Neuronal stem cell (in vitro differentiated cells): ENCODE measurements around the gene SPACA4.
A peak's percentile ranks its signal among the peaks of the same experiment; 100 is the strongest.

ENCODE experiments used
- DNase-seq: peaks from one replicate; pipeline ENCODE4 v3.0.0-alpha.2; 2013; ENCODE audit warnings: low spot score
- H2AFZ ChIP-seq: one replicate; pipeline ENCODE4 v1.6.1; 2013; ENCODE audit warnings: mild to moderate bottlenecking, low read length, inconsistent platforms
- H2AK5ac ChIP-seq: 2 replicates; pipeline ENCODE4 v1.6.1; 2013; ENCODE audit warnings: low read depth, mild to moderate bottlenecking, inconsistent platforms, low read length, moderate library complexity, mixed read lengths
- H2BK120ac ChIP-seq: 2 replicates; pipeline ENCODE4 v1.6.1; 2013; ENCODE audit warnings: low read depth, mild to moderate bottlenecking, inconsistent platforms, low read length, moderate library complexity, mixed read lengths
- H2BK12ac ChIP-seq: one replicate; pipeline ENCODE4 v1.6.1; 2013; ENCODE audit warnings: low read length, inconsistent platforms
- H2BK15ac ChIP-seq: 2 replicates; pipeline ENCODE4 v1.6.1; 2013; ENCODE audit warnings: mild to moderate bottlenecking, low read length, inconsistent platforms, mixed read lengths
- H2BK5ac ChIP-seq: one replicate; pipeline ENCODE4 v1.6.1; 2013; ENCODE audit warnings: inconsistent platforms, mild to moderate bottlenecking, low read length, moderate library complexity
- H3K14ac ChIP-seq: one replicate; pipeline ENCODE4 v1.6.1; 2013; ENCODE audit warnings: low read length, inconsistent platforms
- H3K18ac ChIP-seq: 2 replicates; pipeline ENCODE4 v1.6.1; 2013; ENCODE audit warnings: low read length, inconsistent platforms
- H3K23ac ChIP-seq: 2 replicates; pipeline ENCODE4 v1.6.1; 2013; ENCODE audit warnings: low read depth, mild to moderate bottlenecking, mixed read lengths, low read length, inconsistent platforms; ENCODE audit not compliant: poor library complexity
- H3K27ac ChIP-seq: replicated peaks from 3 replicates; pipeline ENCODE4 v1.5.1; 2013; ENCODE audit warnings: low read length, inconsistent platforms
- H3K27me3 ChIP-seq, 3 experiments: 2 replicates each; pipeline ENCODE4 v1.6.1; 2013; ENCODE audit warnings: low read length in 3 of 3, mild to moderate bottlenecking in 2 of 3, inconsistent platforms in 1 of 3, low read depth in 1 of 3, mixed read lengths in 1 of 3, moderate library complexity in 1 of 3; ENCODE audit not compliant: control insufficient read depth in 3 of 3, insufficient read depth in 3 of 3
- H3K36me3 ChIP-seq, 2 donors: replicated peaks in 1 of 2; 2 replicates each; pipeline ENCODE4 v1.6.1; 2013; ENCODE audit warnings: low read length in 2 of 2; ENCODE audit not compliant: control insufficient read depth in 2 of 2, insufficient read depth in 2 of 2
- H3K4ac ChIP-seq: 2 replicates; pipeline ENCODE4 v1.6.1; 2013; ENCODE audit warnings: inconsistent platforms, mild to moderate bottlenecking, low read length, moderate library complexity
- H3K4me1 ChIP-seq, 2 donors: 1 replicate in 1 of 2; 2 replicates in 1 of 2; pipeline ENCODE4 v1.6.1; 2013; ENCODE audit warnings: low read length in 2 of 2, low read depth in 1 of 2; ENCODE audit not compliant: control insufficient read depth in 2 of 2, insufficient read depth in 1 of 2
- H3K4me2 ChIP-seq: one replicate; pipeline ENCODE4 v1.6.1; 2013; ENCODE audit warnings: mild to moderate bottlenecking, low read length, inconsistent platforms; ENCODE audit not compliant: insufficient read depth, poor library complexity, severe bottlenecking
- H3K4me3 ChIP-seq, 2 donors: 2 replicates each; pipeline ENCODE4 v1.5.1; 2013; ENCODE audit warnings: low read length in 2 of 2, mild to moderate bottlenecking in 2 of 2, inconsistent platforms in 1 of 2, moderate library complexity in 1 of 2
- H3K79me1 ChIP-seq: one replicate; pipeline ENCODE4 v1.6.1; 2013; ENCODE audit warnings: low read depth, mild to moderate bottlenecking, inconsistent platforms, low read length, moderate library complexity
- H3K9ac ChIP-seq: one replicate; pipeline ENCODE4 v1.6.1; 2013; ENCODE audit warnings: mild to moderate bottlenecking, low read depth, low read length, inconsistent platforms; ENCODE audit not compliant: poor library complexity
- H3K9me3 ChIP-seq, 2 donors: replicated peaks in 1 of 2; 2 replicates each; pipeline versions ENCODE3 to v1.6.1; 2013; ENCODE audit warnings: low read length in 2 of 2, mild to moderate bottlenecking in 2 of 2, inconsistent platforms in 1 of 2, low read depth in 1 of 2, mixed read lengths in 1 of 2, moderate library complexity in 1 of 2; ENCODE audit not compliant: control insufficient read depth in 2 of 2, insufficient read depth in 1 of 2
- H4K8ac ChIP-seq: one replicate; pipeline ENCODE4 v1.6.1; 2013; ENCODE audit warnings: low read depth, mild to moderate bottlenecking, inconsistent platforms, low read length, moderate library complexity
- H4K91ac ChIP-seq: one replicate; pipeline ENCODE4 v1.6.1; 2013; ENCODE audit warnings: low read length, low read depth, mild to moderate bottlenecking, inconsistent platforms; ENCODE audit not compliant: poor library complexity
- WGBS, 2 donors: extraction: QIAGEN DNeasy Blood & Tissue Kit; methylation state at CpG; one replicate each; pipeline ENCODE4 v1.1.7; 2013; ENCODE audit warnings: missing lambda C conversion rate in 2 of 2, mixed read lengths in 1 of 2; ENCODE audit not compliant: insufficient read length in 2 of 2, insufficient replicate concordance in 1 of 2; ENCODE audit errors: extremely low coverage in 2 of 2; 5-methylcytosine and 5-hydroxymethylcytosine counted together

SPACA4 gene

DNA sequence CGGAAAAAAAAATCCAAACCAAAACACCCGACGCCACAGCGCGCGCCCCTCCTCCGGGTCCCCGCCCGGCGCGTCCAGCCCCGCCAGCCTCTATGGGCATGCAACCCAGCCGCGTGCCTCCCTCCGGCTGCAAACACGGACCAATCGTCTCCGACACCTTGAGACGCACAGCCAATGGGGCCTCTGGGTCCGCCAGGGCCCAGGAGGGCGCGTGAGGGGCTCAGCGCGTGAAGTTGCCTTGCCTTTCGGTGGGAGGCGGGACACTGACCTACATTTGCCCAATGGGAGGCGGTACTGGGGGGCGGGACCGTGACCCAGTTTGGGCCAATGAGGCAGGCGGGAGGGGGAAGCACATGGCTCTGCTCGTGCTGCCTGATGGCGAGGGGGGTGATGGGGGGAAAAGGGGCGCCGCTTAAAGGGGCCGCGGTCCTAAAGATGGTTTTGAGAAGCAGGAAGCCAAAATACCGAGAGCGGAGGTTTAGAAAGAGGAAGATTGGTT is 31.0 kb downstream of the SPACA4 start:
- H4K91ac ChIP-seq = no peak overlapping the region
- H3K4me2 ChIP-seq = peak overlapping the region; percentile 97
- peak; percentile 99 for DNase-seq
- no CpG with 5 or more reads among the region's 38 CpGs for WGBS, 2 donors
- no peak overlapping the region for H3K14ac ChIP-seq
- H3K27me3 ChIP-seq = peaks cover 0 to 4% (median 0%) of the 10 kb centered on the region in 3 experiments
- H3K9ac ChIP-seq = no peak overlapping the region
- no peak overlapping the region for H2BK120ac ChIP-seq
- no peak overlapping the region for H4K8ac ChIP-seq
- H2AFZ ChIP-seq = peak overlapping the region; percentile 77
- H3K36me3 ChIP-seq = peaks cover 5 to 9% of the 10 kb centered on the region in 2 donors
- no peak overlapping the region for H2BK12ac ChIP-seq
- H3K4me3 ChIP-seq = peak overlapping the region; percentile 71
- no peak overlapping the region for H2BK5ac ChIP-seq
- peaks cover 20 to 36% of the 10 kb centered on the region in 2 donors for H3K4me1 ChIP-seq
- H3K9me3 ChIP-seq = peaks cover 0 to 3% of the 10 kb centered on the region in 2 donors
- peak overlapping the region; percentile 89 for H3K27ac ChIP-seq
- no peak overlapping the region for H2AK5ac ChIP-seq
- H3K18ac ChIP-seq = no peak overlapping the region
- no peaks in the 10 kb centered on the region for H3K79me1 ChIP-seq
- no peak overlapping the region for H3K4ac ChIP-seq
- no peak overlapping the region for H2BK15ac ChIP-seq
- H3K23ac ChIP-seq = peak overlapping the region; percentile 3

GRCh38 chr19:48637948-48638830 is 31.6 kb downstream of the SPACA4 start:
- H3K14ac ChIP-seq = no peak overlapping the region
- H3K27ac ChIP-seq = peak overlapping the region; percentile 89
- H4K8ac ChIP-seq = no peak overlapping the region
- H4K91ac ChIP-seq = no peak overlapping the region
- H2BK15ac ChIP-seq = peak overlapping the region; percentile 80
- H2BK5ac ChIP-seq = no peak overlapping the region
- WGBS, 2 donors = no CpG with 5 or more reads among the region's 29 CpGs
- H3K27me3 ChIP-seq = peaks cover 0 to 4% (median 0%) of the 10 kb centered on the region in 3 experiments
- peak overlapping the region; percentile 48 for H2BK12ac ChIP-seq
- peak overlapping the region; percentile 77 for H2AFZ ChIP-seq
- H3K4ac ChIP-seq = no peak overlapping the region
- peak overlapping the region; percentile 71 for H3K4me3 ChIP-seq
- H3K9me3 ChIP-seq = peaks cover 0 to 3% of the 10 kb centered on the region in 2 donors
- peak overlapping the region; percentile 62 for H2AK5ac ChIP-seq
- no peak overlapping the region for H2BK120ac ChIP-seq
- H3K79me1 ChIP-seq = no peaks in the 10 kb centered on the region
- H3K18ac ChIP-seq = peak overlapping the region; percentile 93
- H3K36me3 ChIP-seq = peaks cover under 1 to 7% of the 10 kb centered on the region in 2 donors
- H3K23ac ChIP-seq = no peak overlapping the region
- peak; percentile 90 for DNase-seq
- H3K4me1 ChIP-seq = peaks cover 20 to 29% of the 10 kb centered on the region in 2 donors
- peak overlapping the region; percentile 46 for H3K9ac ChIP-seq
- H3K4me2 ChIP-seq = peak overlapping the region; percentile 97

DNA sequence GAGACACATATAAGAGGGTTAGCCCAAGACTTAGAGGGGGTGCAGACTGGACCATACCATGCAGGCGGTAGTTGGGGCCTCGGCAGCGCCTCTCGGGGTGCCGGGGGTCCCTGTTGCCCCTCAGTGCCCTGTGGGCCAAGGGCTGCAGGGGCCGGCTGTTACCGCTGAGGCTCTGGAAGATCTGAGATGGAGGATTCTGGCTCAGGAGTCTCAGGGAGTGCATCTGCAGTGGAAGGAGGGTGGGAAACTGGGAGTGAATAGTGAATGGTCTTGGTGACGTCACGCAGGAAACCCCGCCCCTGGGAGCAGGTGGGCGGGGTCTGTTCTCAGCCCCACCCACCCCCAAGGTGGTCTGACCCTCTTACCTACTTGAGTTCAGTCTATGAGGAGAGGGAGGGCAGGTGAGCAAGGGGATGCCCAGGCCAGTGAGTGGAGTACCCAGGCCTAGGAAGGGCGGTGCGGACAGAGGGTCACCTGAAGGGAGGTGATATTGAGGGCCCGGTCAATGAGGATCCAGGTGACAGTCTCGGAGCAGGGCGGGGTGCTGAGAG is 32.4 kb downstream of the SPACA4 start:
- H2BK120ac ChIP-seq = peak overlapping the region; percentile 65
- H3K14ac ChIP-seq = no peak overlapping the region
- peaks cover 0 to 4% of the 10 kb centered on the region in 2 donors for H3K36me3 ChIP-seq
- H3K4me3 ChIP-seq = peak overlapping the region in 1 of 2 donors; percentile 71
- H3K27me3 ChIP-seq = peaks cover 0 to 4% (median 0%) of the 10 kb centered on the region in 3 experiments
- H3K4me1 ChIP-seq = peaks cover 16 to 26% of the 10 kb centered on the region in 2 donors
- H4K91ac ChIP-seq = no peak overlapping the region
- no peak overlapping the region for H3K4ac ChIP-seq
- peak overlapping the region; percentile 53 for H3K18ac ChIP-seq
- H2AK5ac ChIP-seq = peak overlapping the region; percentile 62
- DNase-seq = no peak
- H3K27ac ChIP-seq = peak overlapping the region; percentile 59
- H3K23ac ChIP-seq = no peak overlapping the region
- peak overlapping the region; percentile 19 for H2BK15ac ChIP-seq
- H2BK12ac ChIP-seq = peak overlapping the region; percentile 78
- peaks cover 0 to 3% of the 10 kb centered on the region in 2 donors for H3K9me3 ChIP-seq
- H3K4me2 ChIP-seq = no peak overlapping the region
- H2BK5ac ChIP-seq = no peak overlapping the region
- peak overlapping the region; percentile 77 for H2AFZ ChIP-seq
- H3K79me1 ChIP-seq = no peaks in the 10 kb centered on the region
- WGBS, 2 donors = no CpG with 5 or more reads among the region's 16 CpGs
- peak overlapping the region; percentile 46 for H3K9ac ChIP-seq
- H4K8ac ChIP-seq = no peak overlapping the region
